HG02610 (cell line): ENCODE results near the gene ANKRD31.
A peak's percentile ranks its signal among the peaks of the same experiment; 100 is the strongest.
"Not testable (repeated sequence)": the region's sequence is repeated elsewhere in the genome, so short reads cannot be mapped to it uniquely, and the experiment has no call there.

Experiments used
- ATAC-seq: cut with Tn5 transposase; IDR thresholded peaks from one replicate; pipeline ENCODE4 v1.9.1; 2021; ENCODE audit warnings: mild to moderate bottlenecking, moderate library complexity; ENCODE audit not compliant: unreplicated experiment

Gene ANKRD31

GRCh38 chr5:75152860-75153259, 83.8 kb downstream of the ANKRD31 start:
- ATAC-seq = no peak

GRCh38 chr5:75148051-75148450, 88.6 kb downstream of the ANKRD31 start:
- ATAC-seq = no peak

GRCh38 chr5:75142566-75143136, 94.0 kb downstream of the ANKRD31 start:
- ATAC-seq = no peak

- no peak for ATAC-seq
Observed at GRCh38 chr5:75140277-75140676, 96.4 kb downstream of the ANKRD31 start.

- ATAC-seq = no peak
Observed at GRCh38 chr5:75138689-75139088, 98.0 kb downstream of the ANKRD31 start.

GRCh38 chr5:75130818-75131349, 105.8 kb downstream of the ANKRD31 start:
- ATAC-seq = no peak

GRCh38 chr5:75116856-75117255, 119.8 kb downstream of the ANKRD31 start:
- no peak for ATAC-seq

GRCh38 chr5:75114311-75114710, 122.4 kb downstream of the ANKRD31 start:
- ATAC-seq = not testable (repeated sequence)

GRCh38 chr5:75113354-75114113, 123.1 kb downstream of the ANKRD31 start:
- ATAC-seq = no peak

- no peak for ATAC-seq
Observed at GRCh38 chr5:75108931-75109596, 127.6 kb downstream of the ANKRD31 start.

- no peak for ATAC-seq
Observed at GRCh38 chr5:75108515-75108914, 128.2 kb downstream of the ANKRD31 start.

- ATAC-seq = not testable (repeated sequence)
Observed at GRCh38 chr5:75095956-75096355, 140.7 kb downstream of the ANKRD31 start.

GRCh38 chr5:75091597-75091996, 145.1 kb downstream of the ANKRD31 start:
- no peak for ATAC-seq

- ATAC-seq = peak; percentile 39
Observed at GRCh38 chr5:75089662-75090061, 147.0 kb downstream of the ANKRD31 start.

- ATAC-seq = peak; percentile 47
Observed at GRCh38 chr5:75089137-75089536, 147.5 kb downstream of the ANKRD31 start.

- ATAC-seq = no peak
Observed at GRCh38 chr5:75088648-75089047, 148.0 kb downstream of the ANKRD31 start.

GRCh38 chr5:75081510-75081909, 155.2 kb downstream of the ANKRD31 start:
- no peak for ATAC-seq

- ATAC-seq = not testable (repeated sequence)
Observed at GRCh38 chr5:75079346-75079745, 157.3 kb downstream of the ANKRD31 start.

- ATAC-seq = no peak
Observed at GRCh38 chr5:75078027-75078426, 158.7 kb downstream of the ANKRD31 start.

- ATAC-seq = no peak
Observed at GRCh38 chr5:75072061-75072460, 164.6 kb downstream of the ANKRD31 start.

GRCh38 chr5:75071100-75071499, 165.6 kb downstream of the ANKRD31 start:
- ATAC-seq = no peak

GRCh38 chr5:75067434-75067833, 169.2 kb downstream of the ANKRD31 start:
- no peak for ATAC-seq
